SK-N-SH (cell line): Measurements from ENCODE around the gene PIK3R1. TPM values are rescaled to one million over a fixed set of nuclear protein-coding genes. Genes with fewer than 3 reads are reported as not detected.

ENCODE experiments used
- CTCF ChIA-PET: fragments of 300-600, 350-600 bp; formaldehyde crosslinking; extraction: SDS; loops from one replicate; lab custom pipeline; 2021; lab: Yijun Ruan, JAX
- POLR2A ChIA-PET: fragments of 350-600 bp; sonication (Branson Sonifier 250); formaldehyde crosslinking; extraction: SDS; loops from one replicate; lab custom pipeline; 2020; ENCODE audit warnings: antibody characterized with exemption, inconsistent platforms; lab: Yijun Ruan, JAX
- DNase-seq: peaks from one replicate; pipeline ENCODE4 v3.0.0; 2012
- H2AFZ ChIP-seq: fragments of 200-600 bp; sonication (generic); 2 replicates; pipeline ENCODE4 v1.8.1; 2016; ENCODE audit warnings: antibody characterized with exemption, mild to moderate bottlenecking, low read depth
- H3F3A ChIP-seq: fragments of 200-600 bp; sonication (generic); replicated peaks from 2 replicates; pipeline ENCODE3; 2016; ENCODE audit warnings: antibody characterized with exemption, mild to moderate bottlenecking; ENCODE audit not compliant: insufficient read depth
- H3K27ac ChIP-seq, 2 experiments: fragments of 200-500 bp in 1 of 2; fragments of 200-600 bp in 1 of 2; sonication (Bioruptor generic) in 1 of 2; sonication (generic), shearing (Covaris generic) in 1 of 2; 2 replicates each; pipeline versions ENCODE4 v1.5.1 to v1.6.1; 2014 to 2016; ENCODE audit warnings: low read depth in 2 of 2, inconsistent platforms in 1 of 2, low read length in 1 of 2, mild to moderate bottlenecking in 1 of 2, mixed read lengths in 1 of 2
- H3K27me3 ChIP-seq: fragments of 200-600 bp; sonication (generic), shearing (Covaris generic); 2 replicates; pipeline ENCODE4 v1.6.1; 2016; ENCODE audit warnings: mixed run types; ENCODE audit not compliant: insufficient read depth
- H3K36me3 ChIP-seq, 2 experiments: fragments of 200-500 bp in 1 of 2; fragments of 200-600 bp in 1 of 2; sonication (Bioruptor generic) in 1 of 2; sonication (generic) in 1 of 2; replicated peaks in 1 of 2; 2 replicates each; pipeline versions ENCODE3 to v1.5.1; 2014 to 2016; ENCODE audit warnings: low read length in 1 of 2, mild to moderate bottlenecking in 1 of 2; ENCODE audit not compliant: insufficient read depth in 2 of 2, control insufficient read depth in 1 of 2
- H3K4me1 ChIP-seq, 2 experiments: fragments of 200-500 bp in 1 of 2; fragments of 200-600 bp in 1 of 2; sonication (Bioruptor generic) in 1 of 2; sonication (generic), shearing (Covaris generic) in 1 of 2; 2 replicates each; pipeline versions ENCODE4 v1.5.1 to v1.6.1; 2014 to 2016; ENCODE audit warnings: low read depth in 1 of 2, low read length in 1 of 2, mixed run types in 1 of 2; ENCODE audit not compliant: insufficient read depth in 2 of 2, control insufficient read depth in 1 of 2
- H3K4me2 ChIP-seq: fragments of 200-600 bp; sonication (generic), shearing (Covaris generic); 2 replicates; pipeline ENCODE4 v1.6.1; 2017; ENCODE audit warnings: mixed run types
- H3K4me3 ChIP-seq, 2 experiments: fragments of 200-500 bp in 1 of 2; fragments of 200-600 bp in 1 of 2; sonication (Bioruptor generic) in 1 of 2; sonication (generic), shearing (Covaris generic) in 1 of 2; 2 replicates each; pipeline versions ENCODE4 v1.5.1 to v1.8.1; 2014 to 2016; ENCODE audit warnings: low read depth in 2 of 2, inconsistent platforms in 1 of 2, low read length in 1 of 2, mild to moderate bottlenecking in 1 of 2, mixed read lengths in 1 of 2, moderate library complexity in 1 of 2
- H3K79me2 ChIP-seq: fragments of 200-600 bp; sonication (generic); 2 replicates; pipeline ENCODE4 v1.8.1; 2017; ENCODE audit warnings: mild to moderate bottlenecking; ENCODE audit not compliant: insufficient read depth
- H3K9ac ChIP-seq: fragments of 200-600 bp; sonication (generic); 2 replicates; pipeline ENCODE4 v1.6.1; 2017; ENCODE audit warnings: mixed run types
- H3K9me2 ChIP-seq: fragments of 200-600 bp; sonication (generic); 2 replicates; pipeline ENCODE4 v1.6.1; 2017; ENCODE audit warnings: mixed run types
- H3K9me3 ChIP-seq: fragments of 200-600 bp; sonication (generic); 2 replicates; pipeline ENCODE4 v1.6.1; 2017; ENCODE audit warnings: mixed run types, mild to moderate bottlenecking, moderate library complexity
- H4K20me1 ChIP-seq: fragments of 200-600 bp; sonication (generic); 2 replicates; pipeline ENCODE4 v1.6.1; 2017; ENCODE audit warnings: mild to moderate bottlenecking, mixed run types; ENCODE audit not compliant: insufficient read depth
- CHD2 ChIP-seq: fragments of 150-350 bp; IDR thresholded peaks from 2 replicates; pipeline ENCODE4 v1.6.1; 2018; ENCODE audit warnings: low read length; ENCODE audit not compliant: partially characterized antibody
- CTCF ChIP-seq: fragments of 200-600 bp; sonication (generic); IDR thresholded peaks from 2 replicates; pipeline ENCODE4 v1.6.1; 2017; ENCODE audit warnings: antibody characterized with exemption, mild to moderate bottlenecking, moderate library complexity
- EP300 ChIP-seq, 2 experiments: IDR thresholded peaks; 2 replicates each; pipeline versions ENCODE4 v1.4.0 to v1.6.1; 2012; ENCODE audit warnings: borderline replicate concordance in 1 of 2, low read depth in 1 of 2, low read length in 1 of 2
- EZH2phosphoT487 ChIP-seq: fragments of 200-600 bp; sonication (generic); IDR thresholded peaks from 2 replicates; pipeline ENCODE4 v1.6.1; 2017; ENCODE audit warnings: low read depth, mixed run types, mild to moderate bottlenecking, antibody characterized with exemption, moderate library complexity, borderline replicate concordance
- IRF3 ChIP-seq: fragments of 150-350 bp; IDR thresholded peaks from 2 replicates; pipeline ENCODE4 v1.6.1; 2016; ENCODE audit warnings: mild to moderate bottlenecking, low read depth, low read length
- NRF1 ChIP-seq: IDR thresholded peaks from 2 replicates; pipeline ENCODE4 v1.6.1; 2012; ENCODE audit warnings: low read depth, mild to moderate bottlenecking, low read length
- RAD21 ChIP-seq: IDR thresholded peaks from 2 replicates; pipeline ENCODE4 v1.6.1; 2012; ENCODE audit warnings: mild to moderate bottlenecking, low read length
- RXRA ChIP-seq: IDR thresholded peaks from 2 replicates; pipeline ENCODE4 v1.4.0; 2012; ENCODE audit warnings: low read depth, mild to moderate bottlenecking, borderline replicate concordance
- TEAD4 ChIP-seq: IDR thresholded peaks from 2 replicates; pipeline ENCODE4 v1.4.0; 2012; ENCODE audit warnings: mild to moderate bottlenecking, borderline replicate concordance; ENCODE audit not compliant: insufficient read depth
- USF1 ChIP-seq: IDR thresholded peaks from 2 replicates; pipeline ENCODE4 v1.4.0; 2012; ENCODE audit warnings: low read depth, borderline replicate concordance
- YY1 ChIP-seq: IDR thresholded peaks from 2 replicates; pipeline ENCODE4 v1.4.0; 2012; ENCODE audit warnings: low read depth, mild to moderate bottlenecking
- ZBTB33 ChIP-seq: IDR thresholded peaks from 2 replicates; pipeline ENCODE4 v1.4.0; 2012; ENCODE audit warnings: low read depth, borderline replicate concordance
- WGBS: methylation state at CpG from one replicate; pipeline ENCODE4 v1.1.6; 2017; ENCODE audit warnings: low lambda C conversion rate; 5-methylcytosine and 5-hydroxymethylcytosine counted together
- polyA plus RNA-seq, 3 experiments: library from polyadenylated mRNA; depleted of rRNA; stranded (reverse); fragments of >200 nt; gene quantifications; 2 replicates each; pipeline ENCODE4 v1.2.3, GENCODE V29; 2012
- TF ChIP-seq, protein P1 (sequence below): IDR thresholded peaks from 2 replicates; pipeline ENCODE4 v1.4.0; 2012; ENCODE audit warnings: low read depth
- TF ChIP-seq, protein P2 (sequence below): IDR thresholded peaks from 2 replicates; pipeline ENCODE4 v1.6.1; 2012; ENCODE audit warnings: mild to moderate bottlenecking, low read depth, low read length, moderate library complexity

Gene PIK3R1
- polyA plus RNA-seq, 1 of the 3 experiments (the other 2 are of a cell fraction): 2.0 TPM

DNA sequence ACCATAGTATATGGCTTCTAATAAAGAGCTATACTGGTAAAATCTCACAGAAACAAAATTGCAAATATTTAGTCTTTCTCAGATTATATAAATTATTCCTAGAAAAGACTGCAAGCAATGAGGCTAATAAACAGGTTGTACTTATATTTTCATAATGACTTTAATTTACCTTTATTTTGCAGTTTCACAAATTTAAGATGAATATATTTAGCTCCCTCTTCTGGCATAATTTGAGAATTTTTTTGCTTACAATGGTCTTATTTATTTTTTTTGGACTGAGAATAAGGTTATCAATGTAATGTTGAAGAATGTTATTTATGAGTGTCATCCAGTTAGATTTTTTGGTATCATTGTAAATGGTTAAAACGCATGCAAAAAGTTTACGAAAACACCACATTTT lies 56.7 kb downstream of the PIK3R1 start:
- peaks cover 3% of the 10 kb centered on the region; the same call in 1 of the 2 replicates for H3K79me2 ChIP-seq
- no peaks in the 10 kb centered on the region for H3F3A ChIP-seq
- no peak overlapping the region; a peak in 1 of 4 replicates for H3K4me3 ChIP-seq
- peaks cover 19 to 25% of the 10 kb centered on the region in 2 experiments; a peak in 3 of 4 replicates for H3K4me1 ChIP-seq
- no peaks in the 10 kb centered on the region for H3K9me3 ChIP-seq
- WGBS: 91% methylated on average over 2 of the region's 2 CpGs
- no peak overlapping the region for H2AFZ ChIP-seq
- TF ChIP-seq CTCF (peak; percentile 70), RAD21 (peak; percentile 52), TEAD4 (no peak), RXRA (no peak), EP300 (IDR thresholded peaks at IDR 0.05; ENCODE audit: borderline replicate concordance in 1 of 2, low read depth in 1 of 2, low read length in 1 of 2) (no peak), EZH2phosphoT487 (no peak)
- TF ChIP-seq, all 33 proteins: peak for 2
- POLR2A ChIA-PET: no interaction called here
- CTCF ChIA-PET: interaction anchor here (0.6 to 6.9 kb wide), 20 partner anchors 8 to 1116 kb away, joined by 3 to 38 read pairs (median 3); no protein-coding TSS in a partner anchor
- Histone ChIP-seq H3K36me3 (peaks cover 5 to 26% of the 10 kb centered on the region in 2 experiments), H4K20me1 (peaks cover 7% of the 10 kb centered on the region; the same call in 1 of the 2 replicates), H3K27ac (no peak overlapping the region; a peak in 2 of 4 replicates), H3K9ac (no peak overlapping the region), H3K4me2 (no peak overlapping the region), H3K27me3 (no peaks in the 10 kb centered on the region), H3K9me2 (no peaks in the 10 kb centered on the region)
- DNase-seq: no peak

DNA sequence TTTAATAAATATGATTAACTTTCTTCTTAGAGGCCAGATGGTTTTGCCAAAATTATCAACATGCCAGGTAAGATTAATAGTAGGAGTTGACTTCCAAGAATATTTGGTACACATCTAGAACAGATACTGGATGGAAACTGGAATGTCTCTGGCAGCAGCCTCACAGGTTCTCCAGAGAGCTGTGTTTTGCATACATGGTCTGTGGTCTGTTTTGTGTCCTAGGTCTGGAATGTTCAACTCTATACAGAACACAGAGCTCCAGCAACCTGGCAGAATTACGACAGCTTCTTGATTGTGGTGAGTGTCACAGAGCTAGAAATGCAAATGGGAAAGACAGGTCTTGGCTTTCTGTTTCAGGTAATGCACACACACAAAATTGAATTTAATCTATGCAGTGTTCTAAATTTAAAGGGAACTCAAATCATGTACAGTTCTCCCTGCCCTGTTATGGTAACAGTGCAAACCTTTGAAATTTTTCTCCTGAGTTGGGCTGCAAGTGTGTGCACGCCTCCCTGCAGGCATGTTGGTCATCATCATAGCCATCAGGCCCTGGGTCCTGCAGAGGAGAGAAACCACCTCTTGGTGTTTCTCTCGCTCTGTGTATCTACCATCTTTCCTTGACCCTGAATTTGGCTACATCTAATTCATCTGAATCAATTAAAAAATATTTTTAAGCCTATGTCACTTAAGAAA lies 58.3 kb downstream of the PIK3R1 start:
- H3K79me2 ChIP-seq: peaks cover 3% of the 10 kb centered on the region; the same call in 1 of the 2 replicates
- POLR2A ChIA-PET: interaction anchor here (1.4 kb wide), 1 partner anchor 12 kb away, joined by 3 read pairs; no protein-coding TSS in a partner anchor
- CTCF ChIA-PET: interaction anchor here (0.8 to 4.0 kb wide), 8 partner anchors 10 to 1027 kb away, joined by 3 to 22 read pairs (median 6); no protein-coding TSS in a partner anchor
- TF ChIP-seq RAD21 (no peak), ZBTB33 (no peak), USF1 (0 out of 2 replicates have a peak, but pooled peaks have one; percentile 10), CHD2 (peak; percentile 24), NRF1 (no peak), IRF3 (no peak), YY1 (no peak)
- TF ChIP-seq, protein P1, sequence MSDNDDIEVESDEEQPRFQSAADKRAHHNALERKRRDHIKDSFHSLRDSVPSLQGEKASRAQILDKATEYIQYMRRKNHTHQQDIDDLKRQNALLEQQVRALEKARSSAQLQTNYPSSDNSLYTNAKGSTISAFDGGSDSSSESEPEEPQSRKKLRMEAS: no peak
- TF ChIP-seq, protein P2, sequence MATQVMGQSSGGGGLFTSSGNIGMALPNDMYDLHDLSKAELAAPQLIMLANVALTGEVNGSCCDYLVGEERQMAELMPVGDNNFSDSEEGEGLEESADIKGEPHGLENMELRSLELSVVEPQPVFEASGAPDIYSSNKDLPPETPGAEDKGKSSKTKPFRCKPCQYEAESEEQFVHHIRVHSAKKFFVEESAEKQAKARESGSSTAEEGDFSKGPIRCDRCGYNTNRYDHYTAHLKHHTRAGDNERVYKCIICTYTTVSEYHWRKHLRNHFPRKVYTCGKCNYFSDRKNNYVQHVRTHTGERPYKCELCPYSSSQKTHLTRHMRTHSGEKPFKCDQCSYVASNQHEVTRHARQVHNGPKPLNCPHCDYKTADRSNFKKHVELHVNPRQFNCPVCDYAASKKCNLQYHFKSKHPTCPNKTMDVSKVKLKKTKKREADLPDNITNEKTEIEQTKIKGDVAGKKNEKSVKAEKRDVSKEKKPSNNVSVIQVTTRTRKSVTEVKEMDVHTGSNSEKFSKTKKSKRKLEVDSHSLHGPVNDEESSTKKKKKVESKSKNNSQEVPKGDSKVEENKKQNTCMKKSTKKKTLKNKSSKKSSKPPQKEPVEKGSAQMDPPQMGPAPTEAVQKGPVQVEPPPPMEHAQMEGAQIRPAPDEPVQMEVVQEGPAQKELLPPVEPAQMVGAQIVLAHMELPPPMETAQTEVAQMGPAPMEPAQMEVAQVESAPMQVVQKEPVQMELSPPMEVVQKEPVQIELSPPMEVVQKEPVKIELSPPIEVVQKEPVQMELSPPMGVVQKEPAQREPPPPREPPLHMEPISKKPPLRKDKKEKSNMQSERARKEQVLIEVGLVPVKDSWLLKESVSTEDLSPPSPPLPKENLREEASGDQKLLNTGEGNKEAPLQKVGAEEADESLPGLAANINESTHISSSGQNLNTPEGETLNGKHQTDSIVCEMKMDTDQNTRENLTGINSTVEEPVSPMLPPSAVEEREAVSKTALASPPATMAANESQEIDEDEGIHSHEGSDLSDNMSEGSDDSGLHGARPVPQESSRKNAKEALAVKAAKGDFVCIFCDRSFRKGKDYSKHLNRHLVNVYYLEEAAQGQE: no peak

More for the DNA sequence above, 58.3 kb downstream of the PIK3R1 start:
- Histone ChIP-seq H3K4me1 (peaks cover 16 to 22% of the 10 kb centered on the region in 2 experiments; a peak in 3 of 4 replicates), H3F3A (no peaks in the 10 kb centered on the region), H4K20me1 (peaks cover 7% of the 10 kb centered on the region; the same call in 1 of the 2 replicates), H3K27me3 (no peaks in the 10 kb centered on the region), H3K9ac (no peak overlapping the region), H2AFZ (no peak overlapping the region), H3K36me3 (peaks cover 5 to 29% of the 10 kb centered on the region in 2 experiments), H3K4me2 (no peak overlapping the region), H3K4me3 (no peak overlapping the region), H3K27ac (peak overlapping the region in 1 of 2 experiments; percentile 80; a peak in 2 of 4 replicates), H3K9me3 (no peaks in the 10 kb centered on the region), H3K9me2 (no peaks in the 10 kb centered on the region)
- DNase-seq: no peak
- 78% methylated on average over 3 of the region's 3 CpGs for WGBS
